GM18951 (cell line): ENCODE data around the gene JAM3.

ENCODE experiments used
- POLR2A ChIP-seq: IDR thresholded peaks from 4 replicates; pipeline ENCODE4 v1.6.1; 2011; ENCODE audit warnings: mild to moderate bottlenecking; ENCODE audit not compliant: insufficient read length, insufficient read depth; ENCODE audit errors: extremely low read depth
- in situ Hi-C: fragments of 300-500 bp; cut with MboI; formaldehyde crosslinking; loops from one replicate; pipeline ENCODE4 v1.12.0; 2022; ENCODE audit warnings: low sequenced_read_pairs, mixed read lengths, inconsistent platforms; ENCODE audit not compliant: unreplicated experiment

JAM3 gene

GRCh38 chr11:134120143-134120850 lies 51.4 kb downstream of the JAM3 start:
- TF ChIP-seq POLR2A, result no peak
- in situ Hi-C loops, result no loop called here

- no peak for TF ChIP-seq POLR2A
- in situ Hi-C loops, result no loop called here
These were observed 52.2 kb downstream of the JAM3 start for GRCh38 chr11:134120921-134121526.

GRCh38 chr11:134124660-134125451 lies 56.0 kb downstream of the JAM3 start:
- TF ChIP-seq POLR2A, result no peak
- in situ Hi-C loops, result no loop called here

GRCh38 chr11:134125507-134125906 lies 56.6 kb downstream of the JAM3 start:
- no peak for TF ChIP-seq POLR2A
- in situ Hi-C loops, result no loop called here

GRCh38 chr11:134126217-134126822 lies 57.4 kb downstream of the JAM3 start:
- no peak for TF ChIP-seq POLR2A
- in situ Hi-C loops, result no loop called here

GRCh38 chr11:134131628-134132244 lies 62.9 kb downstream of the JAM3 start:
- TF ChIP-seq POLR2A, result no peak
- in situ Hi-C loops, result no loop called here

GRCh38 chr11:134132808-134133207 lies 63.9 kb downstream of the JAM3 start:
- in situ Hi-C loops, result no loop called here
- TF ChIP-seq POLR2A, result no peak

- TF ChIP-seq POLR2A, result no peak
- in situ Hi-C loops, result no loop called here
These were observed 65.3 kb downstream of the JAM3 start for GRCh38 chr11:134134167-134134566.

GRCh38 chr11:134138376-134138775 lies 69.5 kb downstream of the JAM3 start:
- in situ Hi-C loops, result no loop called here
- TF ChIP-seq POLR2A, result no peak

GRCh38 chr11:134139303-134139872 lies 70.5 kb downstream of the JAM3 start:
- in situ Hi-C loops, result no loop called here
- TF ChIP-seq POLR2A, result no peak

GRCh38 chr11:134139873-134140331 lies 71.0 kb downstream of the JAM3 start:
- no peak for TF ChIP-seq POLR2A
- in situ Hi-C loops, result no loop called here

GRCh38 chr11:134140961-134141490 lies 72.2 kb downstream of the JAM3 start:
- in situ Hi-C loops, result no loop called here
- no peak for TF ChIP-seq POLR2A
